Adrenal gland (tissue), 12 donors: Measurements from ENCODE around the gene UBA52. TPM values are rescaled to one million over a fixed set of nuclear protein-coding genes. Genes with fewer than 3 reads are reported as not detected.

Experiments used
- DNase-seq, 7 donors: peaks; one replicate each; pipeline ENCODE4 v3.0.0-alpha.2; 2019 to 2020
- H3K27ac ChIP-seq, 5 donors: fragments of 200-600 bp; sonication (generic) in 4 of 5; 1 replicate in 3 of 5; 2 replicates in 2 of 5; pipeline versions ENCODE4 v1.5.1 to v1.8.0; 2016 to 2020; ENCODE audit warnings: mild to moderate bottlenecking in 1 of 5
- H3K27me3 ChIP-seq: fragments of 200-600 bp; 2 replicates; pipeline ENCODE4 v1.8.0; 2021
- H3K36me3 ChIP-seq, 2 donors: fragments of 200-600 bp; replicated peaks in 1 of 2; 1 replicate in 1 of 2; 2 replicates in 1 of 2; pipeline versions ENCODE4 v1.5.1 to v1.8.0; 2018 to 2022
- H3K4me1 ChIP-seq, 2 donors: fragments of 200-600 bp; replicated peaks in 1 of 2; 1 replicate in 1 of 2; 2 replicates in 1 of 2; pipeline versions ENCODE4 v1.5.1 to v1.8.0; 2018 to 2021
- H3K4me3 ChIP-seq, 4 donors: fragments of 200-600 bp; sonication (generic) in 3 of 4; one replicate each; pipeline ENCODE4 v1.5.1; 2016 to 2018
- H3K9me3 ChIP-seq, 3 donors: fragments of 200-600 bp; sonication (generic) in 1 of 3; replicated peaks in 1 of 3; 1 replicate in 2 of 3; 2 replicates in 1 of 3; pipeline versions ENCODE4 v1.5.1 to v1.8.0; 2016 to 2021
- POLR2A ChIP-seq, 2 donors: fragments of 450-650 bp; IDR thresholded peaks; one replicate each; pipeline ENCODE4 v1.6.1; 2017; ENCODE audit warnings: antibody characterized with exemption in 2 of 2, mild to moderate bottlenecking in 2 of 2, moderate library complexity in 1 of 2
- WGBS, 4 donors: extraction: QIAGEN DNeasy Blood & Tissue Kit in 2 of 4; methylation state at CpG; one replicate each; pipeline versions ENCODE4 v1.1.5 to v1.1.7; 2013 to 2017; 5-methylcytosine and 5-hydroxymethylcytosine counted together
- intact Hi-C, 2 donors: fragments of 100-400 bp; cut with DNase I; formaldehyde crosslinking; loops; one replicate each; pipeline versions ENCODE4 v1.14.1 to v1.15.0; 2022 to 2023
- polyA plus RNA-seq, 3 donors: library from polyadenylated mRNA; stranded (reverse); fragments of 200-250 nt in 2 of 3; fragments of 350-450 nt in 1 of 3; fragmentation: Illumina TruSeq in 1 of 3; extraction: RNeasy Lipid Tissue Mini Kit (QIAGEN cat#74804) in 1 of 3; gene quantifications; one replicate each; pipeline ENCODE4 v1.2.3, GENCODE V29; 2013 to 2014
- total RNA-seq, 9 donors: library from RNA; depleted of rRNA in 4 of 9; stranded (reverse); fragments of >200 nt in 4 of 9; fragments of 120-200 nt in 1 of 9; fragmentation: NEBNext Ultra II Directional in 1 of 9; extraction: Animal tissue kit (Norgen Biotek cat#: 25700) in 1 of 9; gene quantifications; one replicate each; pipeline versions ENCODE4 v1.1.0 to v1.2.4, GENCODE V29; 2013 to 2023
- TF ChIP-seq, protein P1 (sequence below), 6 experiments: fragments of 450-650 bp in 4 of 6; fragments of 200-600 bp in 2 of 6; sonication (generic) in 1 of 6; IDR thresholded peaks; 1 replicate in 5 of 6; 2 replicates in 1 of 6; pipeline versions ENCODE4 v1.5.1 to v1.8.0; 2016 to 2021; ENCODE audit warnings: antibody characterized with exemption in 6 of 6, mild to moderate bottlenecking in 2 of 6, moderate library complexity in 1 of 6
- donor health status: healthy with polysubstance abuse.
- donor health status: Bipolar disorder and iron deficiency.
- donor health status: DM: yes; HTN: yes; CAD: no.
- donor health status: DM: no; HTN: no; CAD: no.
- donor health status: DM: no; HTN: no; CAD: no.
- donor health status: DM: yes; HTN: yes; CAD: no.

UBA52 gene
- total and polyA plus RNA-seq, 12 donors: 781 to 1,900 (median 1,042) TPM

DNA sequence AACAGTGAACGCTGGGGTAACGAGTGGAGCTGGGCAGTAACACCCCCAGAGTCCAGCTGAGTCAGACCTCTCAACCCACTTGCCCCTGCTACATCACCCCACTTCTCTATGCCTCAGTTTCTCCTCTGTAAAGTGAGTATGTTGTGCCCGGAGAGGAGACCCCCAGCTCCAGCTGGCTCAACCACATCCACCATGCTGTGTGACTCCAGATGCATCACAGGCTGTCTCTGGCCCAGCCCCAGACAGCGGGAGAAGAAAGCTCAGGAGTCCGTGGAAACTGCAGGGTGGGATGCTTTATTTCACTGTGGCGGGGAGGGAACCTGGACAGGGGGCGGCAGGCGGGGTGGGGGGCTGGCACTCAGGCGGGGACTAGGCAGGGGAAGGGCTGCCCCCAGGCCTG lies 40.2 kb upstream of the UBA52 start:
- H3K27me3 ChIP-seq: no peaks in the 10 kb centered on the region
- H3K9me3 ChIP-seq: no peaks in the 10 kb centered on the region
- H3K36me3 ChIP-seq: peaks cover 0 to 32% of the 10 kb centered on the region in 2 donors
- no peak for DNase-seq
- no peak for TF ChIP-seq POLR2A (IDR thresholded peaks at IDR 0.05)
- TF ChIP-seq, protein P1, sequence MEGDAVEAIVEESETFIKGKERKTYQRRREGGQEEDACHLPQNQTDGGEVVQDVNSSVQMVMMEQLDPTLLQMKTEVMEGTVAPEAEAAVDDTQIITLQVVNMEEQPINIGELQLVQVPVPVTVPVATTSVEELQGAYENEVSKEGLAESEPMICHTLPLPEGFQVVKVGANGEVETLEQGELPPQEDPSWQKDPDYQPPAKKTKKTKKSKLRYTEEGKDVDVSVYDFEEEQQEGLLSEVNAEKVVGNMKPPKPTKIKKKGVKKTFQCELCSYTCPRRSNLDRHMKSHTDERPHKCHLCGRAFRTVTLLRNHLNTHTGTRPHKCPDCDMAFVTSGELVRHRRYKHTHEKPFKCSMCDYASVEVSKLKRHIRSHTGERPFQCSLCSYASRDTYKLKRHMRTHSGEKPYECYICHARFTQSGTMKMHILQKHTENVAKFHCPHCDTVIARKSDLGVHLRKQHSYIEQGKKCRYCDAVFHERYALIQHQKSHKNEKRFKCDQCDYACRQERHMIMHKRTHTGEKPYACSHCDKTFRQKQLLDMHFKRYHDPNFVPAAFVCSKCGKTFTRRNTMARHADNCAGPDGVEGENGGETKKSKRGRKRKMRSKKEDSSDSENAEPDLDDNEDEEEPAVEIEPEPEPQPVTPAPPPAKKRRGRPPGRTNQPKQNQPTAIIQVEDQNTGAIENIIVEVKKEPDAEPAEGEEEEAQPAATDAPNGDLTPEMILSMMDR (IDR thresholded peaks at IDR 0.05): no peak
- no peak overlapping the region for H3K27ac ChIP-seq
- 93 to 96% (median 94%) methylated on average over 6 to 9 of the region's 9 CpGs for WGBS, 4 donors
- H3K4me1 ChIP-seq: no peaks in the 10 kb centered on the region
- no peak overlapping the region for H3K4me3 ChIP-seq
- intact Hi-C loops: no loop called here

DNA sequence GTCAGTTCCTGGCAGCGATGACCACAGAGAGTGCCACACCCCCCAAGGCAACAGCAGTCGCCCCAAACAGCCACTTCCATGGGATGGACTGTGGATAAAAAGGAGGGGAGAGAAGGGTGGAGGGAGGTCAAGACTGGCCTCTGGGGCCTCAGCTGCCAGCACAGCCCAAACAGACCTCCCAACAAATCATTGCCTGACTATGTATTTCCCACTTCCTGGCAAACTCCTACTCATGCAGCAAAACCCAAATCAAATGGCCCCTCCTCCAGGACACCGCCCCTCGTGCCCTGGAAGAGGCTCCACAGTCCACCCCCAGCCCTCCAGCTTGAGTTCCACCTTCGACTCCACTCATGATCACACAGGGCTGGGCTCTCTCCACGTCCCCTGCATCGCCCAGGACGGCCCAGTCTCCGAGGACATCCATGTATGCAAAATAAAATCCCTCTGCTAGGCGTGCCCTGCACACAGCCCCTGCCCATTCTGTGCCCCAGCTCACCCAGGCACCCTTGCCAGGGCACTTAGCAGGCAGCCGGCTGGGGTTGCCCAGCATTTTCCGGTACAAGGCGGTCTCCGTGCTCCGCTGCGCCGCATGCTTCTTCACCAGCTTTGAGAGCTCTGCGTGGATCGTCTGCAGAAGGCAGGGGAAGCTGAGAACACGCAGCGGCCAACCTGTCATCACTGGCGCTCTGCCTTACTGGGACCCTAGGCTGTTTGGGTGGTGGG lies 39.3 kb upstream of the UBA52 start:
- Histone ChIP-seq H3K9me3 (no peaks in the 10 kb centered on the region), H3K4me1 (no peaks in the 10 kb centered on the region), H3K27ac (no peak overlapping the region), H3K27me3 (no peaks in the 10 kb centered on the region), H3K36me3 (peaks cover 0 to 41% of the 10 kb centered on the region in 2 donors), H3K4me3 (no peak overlapping the region)
- TF ChIP-seq POLR2A (IDR thresholded peaks at IDR 0.05): no peak
- TF ChIP-seq, protein P1 (IDR thresholded peaks at IDR 0.05): no peak
- 93 to 97% (median 95%) methylated on average over 10 to 22 of the region's 22 CpGs for WGBS, 4 donors
- intact Hi-C loops: no loop called here
- no peak for DNase-seq

DNA sequence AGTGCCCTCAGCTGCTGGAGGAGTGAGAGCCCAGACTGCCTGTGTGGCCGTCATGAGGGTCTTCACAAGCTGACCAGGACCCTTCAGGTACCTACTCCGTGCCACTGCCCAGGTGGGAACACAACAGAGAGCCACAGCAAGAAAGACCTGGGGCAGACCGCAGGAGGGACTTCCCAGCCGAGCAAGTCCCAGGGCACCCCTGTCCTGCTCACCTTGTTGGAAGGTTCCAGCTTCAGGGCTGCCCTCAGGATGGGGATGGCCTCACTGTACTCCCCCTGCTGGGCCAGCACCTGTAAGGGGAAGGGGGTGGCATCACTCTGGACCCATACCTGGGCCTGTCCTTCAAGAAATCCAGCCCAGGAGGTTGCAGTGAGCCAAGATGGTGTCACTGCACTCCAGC lies 38.6 kb upstream of the UBA52 start:
- DNase-seq: no peak
- Histone ChIP-seq H3K27ac (no peak overlapping the region), H3K9me3 (no peaks in the 10 kb centered on the region), H3K4me3 (no peak overlapping the region), H3K27me3 (no peaks in the 10 kb centered on the region), H3K4me1 (no peaks in the 10 kb centered on the region), H3K36me3 (peaks cover 0 to 48% of the 10 kb centered on the region in 2 donors)
- 94 to 100% (median 94%) methylated on average over 1 to 4 of the region's 4 CpGs; no CpG with 5 or more reads in 1 of the 4 donors for WGBS, 4 donors
- TF ChIP-seq POLR2A (IDR thresholded peaks at IDR 0.05): no peak
- TF ChIP-seq, protein P1 (IDR thresholded peaks at IDR 0.05): no peak
- intact Hi-C loops: no loop called here

DNA sequence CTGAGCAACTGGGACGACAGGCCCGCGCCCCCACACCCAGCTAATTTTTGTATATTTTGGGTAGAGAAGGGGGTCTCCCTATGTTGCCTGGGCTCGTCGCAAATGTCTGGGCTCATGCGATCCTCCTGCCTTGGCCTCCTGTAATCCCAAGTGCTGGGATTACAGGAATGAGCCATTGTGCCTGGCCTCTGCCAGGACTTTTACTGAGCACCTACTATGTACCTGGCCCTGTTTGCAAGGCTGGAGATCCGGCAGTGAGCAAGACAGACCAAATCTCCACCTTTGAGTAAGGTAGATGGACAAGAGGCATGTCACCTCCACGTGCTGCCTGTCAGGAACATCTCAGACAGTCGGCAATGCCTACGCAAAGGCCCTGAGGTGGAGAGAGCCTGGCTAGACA lies 35.2 kb upstream of the UBA52 start:
- Histone ChIP-seq H3K9me3 (no peaks in the 10 kb centered on the region), H3K4me3 (no peak overlapping the region), H3K4me1 (no peaks in the 10 kb centered on the region), H3K36me3 (peaks cover 0 to 70% of the 10 kb centered on the region in 2 donors), H3K27me3 (no peaks in the 10 kb centered on the region), H3K27ac (no peak overlapping the region)
- intact Hi-C loops: no loop called here
- no peak for TF ChIP-seq POLR2A (IDR thresholded peaks at IDR 0.05)
- TF ChIP-seq, protein P1 (IDR thresholded peaks at IDR 0.05): no peak
- no peak for DNase-seq
- WGBS, 4 donors: 91 to 95% (median 93%) methylated on average over 8 to 10 of the region's 10 CpGs
